Suprapubic skin (tissue), 4 donors: ENCODE results near the gene URGCP.

Source experiments
- CTCF ChIP-seq, 2 donors: fragments of 200-600 bp in 1 of 2; fragments of 450-650 bp in 1 of 2; sonication (generic) in 1 of 2; IDR thresholded peaks; one replicate each; pipeline ENCODE4 v1.5.1; 2016 to 2019; ENCODE audit warnings: antibody characterized with exemption in 2 of 2, mild to moderate bottlenecking in 1 of 2, moderate library complexity in 1 of 2
- EP300 ChIP-seq: sonication (generic); formaldehyde crosslinking; IDR thresholded peaks from one replicate; pipeline ENCODE4 v1.6.1; 2017; ENCODE audit warnings: antibody characterized with exemption
- POLR2AphosphoS5 ChIP-seq, 3 donors: sonication (generic); formaldehyde crosslinking; IDR thresholded peaks; one replicate each; pipeline ENCODE4 v1.6.1; 2017; ENCODE audit warnings: antibody characterized with exemption in 3 of 3

- TF ChIP-seq POLR2AphosphoS5 (IDR thresholded peaks at IDR 0.05) (peak in 1 of 3 donors; percentile 65), CTCF (IDR thresholded peaks at IDR 0.05) (no peak), EP300 (no peak)
These were observed 37.2 kb downstream of the URGCP start, which contains the start of gene MRPS24 for GRCh38 chr7:43869006-43869866.
